ENCODE results near the gene UBXN11.

DNA sequence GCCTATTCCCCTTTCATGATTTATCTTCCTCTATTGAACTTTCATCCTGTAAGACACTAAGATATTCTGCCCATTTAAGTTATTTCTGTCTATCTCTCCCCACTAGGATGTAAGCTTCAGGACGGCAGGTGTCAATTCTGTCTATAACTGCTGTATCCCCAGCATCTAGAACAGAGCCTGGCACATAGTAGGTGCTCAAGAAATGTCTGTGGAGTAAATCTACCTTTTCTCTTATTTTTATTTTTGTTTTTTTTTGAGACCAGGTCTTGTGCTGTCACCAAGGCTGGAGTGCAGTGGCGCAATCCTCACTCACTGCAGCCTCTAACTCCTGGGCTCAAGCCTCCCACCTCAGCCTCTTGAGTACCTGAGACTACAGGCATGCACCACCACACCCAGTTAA is 16.9 kb upstream of the UBXN11 start:
- TF ChIP-seq, protein P1, sequence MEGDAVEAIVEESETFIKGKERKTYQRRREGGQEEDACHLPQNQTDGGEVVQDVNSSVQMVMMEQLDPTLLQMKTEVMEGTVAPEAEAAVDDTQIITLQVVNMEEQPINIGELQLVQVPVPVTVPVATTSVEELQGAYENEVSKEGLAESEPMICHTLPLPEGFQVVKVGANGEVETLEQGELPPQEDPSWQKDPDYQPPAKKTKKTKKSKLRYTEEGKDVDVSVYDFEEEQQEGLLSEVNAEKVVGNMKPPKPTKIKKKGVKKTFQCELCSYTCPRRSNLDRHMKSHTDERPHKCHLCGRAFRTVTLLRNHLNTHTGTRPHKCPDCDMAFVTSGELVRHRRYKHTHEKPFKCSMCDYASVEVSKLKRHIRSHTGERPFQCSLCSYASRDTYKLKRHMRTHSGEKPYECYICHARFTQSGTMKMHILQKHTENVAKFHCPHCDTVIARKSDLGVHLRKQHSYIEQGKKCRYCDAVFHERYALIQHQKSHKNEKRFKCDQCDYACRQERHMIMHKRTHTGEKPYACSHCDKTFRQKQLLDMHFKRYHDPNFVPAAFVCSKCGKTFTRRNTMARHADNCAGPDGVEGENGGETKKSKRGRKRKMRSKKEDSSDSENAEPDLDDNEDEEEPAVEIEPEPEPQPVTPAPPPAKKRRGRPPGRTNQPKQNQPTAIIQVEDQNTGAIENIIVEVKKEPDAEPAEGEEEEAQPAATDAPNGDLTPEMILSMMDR (IDR thresholded peaks at IDR 0.05): no peak
- TF ChIP-seq POLR2A (IDR thresholded peaks at IDR 0.05): no peak
